ENCODE measurements around the gene PSEN1. TPM values are rescaled to one million over a fixed set of nuclear protein-coding genes. Genes with fewer than 3 reads are reported as not detected.

Gene PSEN1
- total RNA-seq, 4 donors from 2014 or later: 46.5 to 90.9 (median 62.0) TPM

DNA sequence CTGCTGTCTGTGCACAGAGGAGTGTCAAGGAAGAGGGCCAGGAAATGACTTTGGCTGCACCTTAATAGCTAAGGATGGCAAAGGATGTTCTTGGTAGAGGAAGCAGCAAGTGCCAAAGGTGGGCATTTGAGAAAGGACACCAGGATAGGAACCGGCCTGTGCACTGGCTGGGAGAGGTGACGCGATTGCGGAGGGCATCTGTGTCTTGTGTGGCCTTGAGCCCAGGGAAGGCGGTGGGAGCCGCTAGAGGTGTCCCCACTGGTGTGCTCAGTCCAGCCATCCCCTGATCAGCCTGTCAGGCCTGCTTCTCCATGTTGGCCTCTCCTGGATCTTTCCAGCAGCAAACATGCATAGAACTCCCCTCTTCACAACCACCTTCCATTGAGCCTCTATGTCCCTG is 131.2 kb downstream of the PSEN1 start:
- H3K4me1 ChIP-seq: peaks cover 3% of the 10 kb centered on the region
- H3K27ac ChIP-seq: no peak overlapping the region
- WGBS: 97% methylated on average over 6 of the region's 6 CpGs
- no peak overlapping the region for H3K4me3 ChIP-seq
- no peak for DNase-seq (ENCODE audit: low spot score in 2 of 2)
- peaks cover 14% of the 10 kb centered on the region for H3K36me3 ChIP-seq
- H3K9me3 ChIP-seq: no peaks in the 10 kb centered on the region
- H3K27me3 ChIP-seq: no peaks in the 10 kb centered on the region
- TF ChIP-seq, protein P1, sequence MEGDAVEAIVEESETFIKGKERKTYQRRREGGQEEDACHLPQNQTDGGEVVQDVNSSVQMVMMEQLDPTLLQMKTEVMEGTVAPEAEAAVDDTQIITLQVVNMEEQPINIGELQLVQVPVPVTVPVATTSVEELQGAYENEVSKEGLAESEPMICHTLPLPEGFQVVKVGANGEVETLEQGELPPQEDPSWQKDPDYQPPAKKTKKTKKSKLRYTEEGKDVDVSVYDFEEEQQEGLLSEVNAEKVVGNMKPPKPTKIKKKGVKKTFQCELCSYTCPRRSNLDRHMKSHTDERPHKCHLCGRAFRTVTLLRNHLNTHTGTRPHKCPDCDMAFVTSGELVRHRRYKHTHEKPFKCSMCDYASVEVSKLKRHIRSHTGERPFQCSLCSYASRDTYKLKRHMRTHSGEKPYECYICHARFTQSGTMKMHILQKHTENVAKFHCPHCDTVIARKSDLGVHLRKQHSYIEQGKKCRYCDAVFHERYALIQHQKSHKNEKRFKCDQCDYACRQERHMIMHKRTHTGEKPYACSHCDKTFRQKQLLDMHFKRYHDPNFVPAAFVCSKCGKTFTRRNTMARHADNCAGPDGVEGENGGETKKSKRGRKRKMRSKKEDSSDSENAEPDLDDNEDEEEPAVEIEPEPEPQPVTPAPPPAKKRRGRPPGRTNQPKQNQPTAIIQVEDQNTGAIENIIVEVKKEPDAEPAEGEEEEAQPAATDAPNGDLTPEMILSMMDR (IDR thresholded peaks at IDR 0.05): no peak
- TF ChIP-seq POLR2A (IDR thresholded peaks at IDR 0.05) (no peak), POLR2AphosphoS5 (IDR thresholded peaks at IDR 0.05) (no peak), EP300 (IDR thresholded peaks at IDR 0.05) (no peak)

DNA sequence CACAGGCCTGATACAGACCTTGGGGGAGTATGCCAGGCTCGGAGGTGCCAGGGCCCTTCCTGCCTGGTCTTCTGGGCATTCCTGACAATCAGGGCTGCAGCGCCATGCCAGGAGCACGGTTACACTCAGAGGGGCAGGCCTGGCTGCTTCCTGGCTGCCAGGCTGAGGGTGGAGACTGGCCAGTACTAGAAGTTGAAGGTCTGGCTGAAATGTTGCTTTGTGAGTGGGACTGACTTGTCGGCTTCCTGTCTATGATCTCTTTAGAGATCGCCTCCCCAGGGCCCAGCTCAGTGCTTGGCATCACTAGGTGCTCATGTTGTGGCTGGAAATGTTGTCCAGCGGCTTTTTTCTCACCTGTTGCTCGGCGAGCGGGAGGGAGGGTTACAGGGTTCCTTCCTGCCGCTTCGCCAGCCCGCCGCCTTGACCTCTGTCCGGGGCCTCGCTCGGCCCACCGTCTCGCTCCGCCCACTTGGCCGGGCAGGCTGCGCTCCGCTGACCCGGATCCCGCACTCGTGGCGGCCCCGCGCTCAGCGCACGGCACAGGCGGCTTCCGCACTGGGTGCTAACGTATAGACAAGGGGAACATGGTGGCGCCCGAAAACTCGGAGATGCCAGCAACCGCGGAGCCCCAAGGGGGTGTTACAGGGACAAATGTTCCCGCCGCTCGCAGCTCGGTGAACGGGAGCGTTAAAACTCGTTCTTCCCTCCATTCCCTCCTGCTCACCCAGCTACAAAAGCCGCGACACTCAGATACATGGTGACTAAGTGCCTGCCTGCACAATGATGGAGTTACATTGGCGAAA is 133.6 kb downstream of the PSEN1 start:
- H3K27me3 ChIP-seq: no peaks in the 10 kb centered on the region
- H3K4me3 ChIP-seq: peak overlapping the region; percentile 41
- H3K9me3 ChIP-seq: no peaks in the 10 kb centered on the region
- WGBS: 45% methylated on average over 45 of the region's 48 CpGs
- H3K27ac ChIP-seq: no peak overlapping the region
- H3K36me3 ChIP-seq: peaks cover 31% of the 10 kb centered on the region
- no peak for TF ChIP-seq POLR2A (IDR thresholded peaks at IDR 0.05)
- TF ChIP-seq EP300 (IDR thresholded peaks at IDR 0.05): no peak
- TF ChIP-seq, protein P1 (IDR thresholded peaks at IDR 0.05): no peak
- TF ChIP-seq POLR2AphosphoS5 (IDR thresholded peaks at IDR 0.05): no peak
- DNase-seq (ENCODE audit: low spot score in 2 of 2): peak in 1 of 2 donors; percentile 64
- peaks cover 3% of the 10 kb centered on the region for H3K4me1 ChIP-seq

DNA sequence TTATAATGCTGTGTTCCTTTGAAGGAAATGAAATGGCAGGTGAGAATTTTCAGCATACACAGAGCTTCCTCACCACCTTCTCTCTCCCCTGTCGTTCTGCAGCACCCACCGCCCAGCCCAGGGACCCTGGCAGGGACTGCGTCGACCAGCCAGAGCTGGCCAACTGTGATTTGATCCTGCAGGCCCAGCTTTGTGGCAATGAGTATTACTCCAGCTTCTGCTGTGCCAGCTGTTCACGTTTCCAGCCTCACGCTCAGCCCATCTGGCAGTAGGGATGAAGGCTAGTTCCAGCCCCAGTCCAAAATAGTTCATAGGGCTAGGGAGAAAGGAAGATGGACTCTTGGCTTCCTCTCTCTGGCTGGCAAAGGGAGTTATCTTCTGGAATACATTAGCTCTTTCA is 136.1 kb downstream of the PSEN1 start:
- no peaks in the 10 kb centered on the region for H3K9me3 ChIP-seq
- no peak overlapping the region for H3K4me3 ChIP-seq
- DNase-seq (ENCODE audit: low spot score in 2 of 2): no peak
- H3K27ac ChIP-seq: no peak overlapping the region
- no peaks in the 10 kb centered on the region for H3K27me3 ChIP-seq
- peaks cover 3% of the 10 kb centered on the region for H3K4me1 ChIP-seq
- peaks cover 56% of the 10 kb centered on the region for H3K36me3 ChIP-seq
- no peak for TF ChIP-seq EP300 (IDR thresholded peaks at IDR 0.05)
- TF ChIP-seq POLR2A (IDR thresholded peaks at IDR 0.05): no peak
- TF ChIP-seq, protein P1 (IDR thresholded peaks at IDR 0.05): no peak
- no peak for TF ChIP-seq POLR2AphosphoS5 (IDR thresholded peaks at IDR 0.05)
- WGBS: 70% methylated on average over 6 of the region's 6 CpGs

Other genes starting within 250 kb of the PSEN1 start
- 1 to 10 TPM in 2 of 4 donors, under 1 TPM in 2; 0.39 to 3.4 (median 1.6) TPM for gene DPF3, start 242.4 kb upstream of the PSEN1 start, total RNA-seq
- gene DCAF4, start 210.0 kb upstream of the PSEN1 start, total RNA-seq: 10 to 100 TPM; 52.0 to 64.7 (median 55.3) TPM
- 10 to 100 TPM; 17.7 to 42.9 (median 25.9) TPM for gene ZFYVE1, start 109.4 kb upstream of the PSEN1 start, total RNA-seq
- gene RBM25, start 78.0 kb upstream of the PSEN1 start, total RNA-seq: 100 to 1,000 TPM in 1 of 4 donors, 10 to 100 TPM in 3; 38.0 to 134 (median 58.1) TPM
- 10 to 100 TPM; 15.9 to 44.9 (median 23.5) TPM for gene PAPLN, start 101.0 kb downstream of the PSEN1 start, total RNA-seq

Measured in suprapubic skin (tissue), 4 donors.